ENCODE data around the gene PLPPR4.
A peak's percentile ranks its signal among the peaks of the same experiment; 100 is the strongest.
"Not testable (repeated sequence)": the region's sequence is repeated elsewhere in the genome, so short reads cannot be mapped to it uniquely, and the experiment has no call there.

Gene PLPPR4

GRCh38 chr1:99264201-99265021, at the start of gene PLPPR4:
PLPPR4 (plus strand) TSS chr1:99264492; CDS start chr1:99264594, 102 bp downstream.
- peak; percentile 46 for DNase-seq

- no peak for DNase-seq
Measured at GRCh38 chr1:99216956-99217355, 47.3 kb upstream of the PLPPR4 start.

DNA sequence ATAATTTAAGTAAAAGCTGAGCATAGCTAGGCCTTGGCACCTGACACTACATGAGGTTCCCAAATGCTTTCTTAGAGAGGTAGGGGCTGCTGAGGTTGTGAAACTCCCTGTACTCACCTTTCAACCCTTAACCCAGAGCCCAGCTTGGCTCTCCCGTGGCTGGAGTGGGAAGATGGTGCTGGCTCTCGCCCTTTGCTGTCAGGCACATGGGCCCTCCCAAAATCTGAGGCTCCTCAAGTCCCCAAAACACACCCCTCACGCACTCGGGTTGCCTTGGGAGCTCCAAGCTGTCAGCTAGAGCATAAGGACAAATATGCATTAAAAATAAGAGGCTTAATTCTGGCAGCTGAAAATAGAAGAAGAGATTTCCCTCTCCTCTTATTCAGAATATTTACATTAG, 46.7 kb upstream of the PLPPR4 start:
- DNase-seq, result no peak

DNA sequence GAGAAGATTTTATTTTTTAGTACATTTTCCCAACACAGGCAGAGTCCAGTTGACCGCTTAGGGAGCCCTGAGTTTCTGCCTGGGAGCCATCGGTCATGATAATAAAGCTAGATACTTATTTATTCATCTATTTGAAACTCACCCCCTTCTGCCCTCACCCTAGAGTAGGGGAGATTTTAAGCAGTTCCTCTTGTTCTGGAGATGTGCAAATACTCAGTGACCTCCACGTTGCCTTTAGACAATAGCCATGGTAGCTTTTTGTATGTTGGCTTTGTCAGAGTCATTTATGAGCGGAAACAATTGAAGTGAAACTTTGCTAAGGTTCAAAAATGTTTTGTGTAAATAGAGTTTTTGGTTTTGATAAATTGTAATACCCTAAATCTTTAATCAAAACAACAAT, 45.7 kb upstream of the PLPPR4 start:
- DNase-seq, result no peak

DNA sequence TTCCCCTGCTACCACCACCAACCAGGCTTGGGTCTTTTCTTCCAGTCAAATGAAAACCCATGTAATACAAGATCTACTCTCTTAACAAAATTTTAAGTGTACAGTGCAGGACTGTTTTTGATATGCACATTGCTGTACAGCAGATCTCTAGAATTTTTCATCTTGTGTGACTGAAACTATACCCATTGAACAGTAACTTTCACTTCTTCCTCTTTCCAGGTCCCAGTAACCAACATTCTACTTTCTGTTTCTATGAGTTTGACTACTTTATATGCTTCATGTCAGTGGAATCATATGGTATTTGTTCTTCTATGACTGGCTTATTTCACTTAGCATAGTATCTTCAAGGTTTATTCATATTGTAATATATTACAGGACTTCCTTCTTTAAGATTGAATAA, 45.3 kb upstream of the PLPPR4 start:
- no peak for DNase-seq

GRCh38 chr1:99227056-99227897, 37.0 kb upstream of the PLPPR4 start:
- DNase-seq, result no peak

- no peak for DNase-seq
Measured at GRCh38 chr1:99228153-99228552, 36.1 kb upstream of the PLPPR4 start.

- no peak for DNase-seq
Measured at GRCh38 chr1:99229122-99229521, 35.2 kb upstream of the PLPPR4 start.

DNA sequence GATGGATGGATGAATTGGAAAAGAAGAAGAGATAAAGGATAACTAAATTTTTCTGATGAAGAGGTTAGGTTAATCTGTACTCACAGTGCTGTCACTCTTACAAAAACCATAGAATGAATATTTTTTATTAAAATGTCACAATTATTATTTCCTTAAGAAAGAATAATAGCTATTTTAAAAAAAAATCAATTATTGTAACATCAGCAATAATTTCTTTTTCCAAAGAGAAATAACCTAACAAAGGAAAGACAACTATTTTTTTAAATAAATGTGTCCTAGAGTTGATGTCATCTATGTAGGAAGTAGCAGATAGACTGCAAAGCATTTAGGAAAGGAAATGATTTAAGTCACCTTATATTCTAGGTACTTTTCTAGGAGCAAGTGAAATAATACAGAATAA, 33.6 kb upstream of the PLPPR4 start:
- no peak for DNase-seq

GRCh38 chr1:99232172-99232571, 32.1 kb upstream of the PLPPR4 start:
- DNase-seq, result no peak

DNA sequence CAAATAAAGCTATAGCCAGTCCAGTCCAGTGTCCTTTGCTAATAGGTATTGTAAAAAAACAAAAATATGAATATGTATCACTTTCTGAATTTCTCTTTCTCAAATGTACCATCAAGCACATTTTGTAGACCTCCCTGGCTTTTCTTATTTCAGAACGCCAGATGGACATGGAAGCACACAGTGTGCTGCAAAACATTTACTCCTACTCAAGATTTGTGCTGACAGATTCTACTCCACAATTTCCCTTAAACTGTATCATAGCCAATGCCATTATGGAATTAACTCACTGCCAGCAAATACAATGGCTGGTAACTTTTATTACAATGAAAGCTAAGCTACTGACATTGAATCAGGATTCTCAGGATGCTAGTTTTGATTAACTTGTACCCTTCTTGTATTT, 30.8 kb upstream of the PLPPR4 start:
- DNase-seq, result no peak

DNA sequence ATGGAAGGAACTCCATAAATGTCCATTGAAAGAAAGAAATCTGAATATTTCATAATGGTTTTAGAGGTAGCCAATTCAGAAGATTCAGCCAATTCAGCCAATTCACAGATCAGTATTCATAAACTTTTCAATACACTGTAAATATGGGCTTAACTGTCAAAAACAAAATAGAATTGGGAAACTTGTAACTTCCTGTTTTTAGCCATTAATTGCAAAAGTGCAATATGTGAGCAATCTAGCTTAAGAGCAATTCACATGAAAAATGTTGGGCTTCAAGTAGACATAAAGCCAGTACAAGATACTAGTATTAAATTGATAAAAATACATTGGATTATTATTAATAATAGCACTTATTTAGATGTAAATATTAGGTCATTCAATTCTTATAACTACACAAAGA, 27.5 kb upstream of the PLPPR4 start:
- no peak for DNase-seq

DNA sequence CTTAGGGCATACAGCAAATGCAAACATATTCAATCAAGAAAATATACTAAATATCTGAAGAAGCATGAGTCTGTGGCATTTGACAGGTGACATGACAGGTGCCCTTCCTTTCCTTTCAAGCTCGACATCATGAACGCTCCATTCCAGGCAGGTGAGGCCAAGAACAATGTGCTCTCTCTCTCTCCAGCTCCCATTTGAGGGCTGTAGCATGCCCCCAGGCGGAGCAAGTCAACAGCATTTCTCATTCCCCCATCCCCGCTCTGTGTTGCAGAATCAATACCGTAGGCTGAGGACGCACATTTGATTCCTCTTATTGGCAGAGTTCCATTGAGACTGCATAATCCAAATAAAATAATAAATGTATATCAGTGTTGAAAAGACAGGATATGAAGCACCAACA, 24.6 kb upstream of the PLPPR4 start:
- DNase-seq, result peak; percentile 0

- DNase-seq, result no peak
Measured at GRCh38 chr1:99240621-99241020, 23.7 kb upstream of the PLPPR4 start.

DNA sequence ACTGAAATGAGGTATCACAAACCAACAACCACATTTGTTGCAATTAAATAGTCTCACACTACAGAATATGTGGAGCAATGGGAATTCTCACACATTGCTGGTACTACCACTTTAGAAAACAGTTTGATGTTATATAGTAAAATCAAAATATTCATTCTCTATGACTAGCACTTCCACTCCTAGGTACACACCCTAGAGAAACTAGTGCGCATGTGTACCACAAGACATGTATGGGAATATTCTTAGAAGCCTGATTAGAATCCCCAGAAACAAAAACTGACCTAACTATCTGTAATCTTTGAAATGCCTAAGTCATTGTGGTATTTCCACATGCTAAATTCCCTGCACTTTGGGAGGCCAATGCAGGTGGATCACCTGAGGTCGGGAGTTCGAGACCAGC, 18.1 kb upstream of the PLPPR4 start:
- no peak for DNase-seq

DNA sequence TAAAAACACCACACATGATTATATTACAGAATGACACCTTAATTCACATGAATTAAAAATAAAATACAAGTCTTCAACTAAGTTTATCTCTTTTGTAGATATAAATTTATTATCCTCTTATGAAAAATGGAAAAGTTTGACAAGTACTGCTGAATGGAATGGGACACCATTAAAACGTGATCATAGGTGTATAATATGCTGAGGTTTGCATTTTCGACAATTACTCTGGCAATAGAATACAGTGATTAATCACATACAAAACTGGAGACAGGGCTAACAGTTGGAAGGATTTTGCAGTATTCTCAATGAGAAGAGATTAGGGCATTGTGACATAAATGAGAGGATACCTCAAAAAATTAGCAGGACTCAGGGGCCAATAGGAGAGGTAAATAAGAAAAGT, 17.1 kb upstream of the PLPPR4 start:
- no peak for DNase-seq

DNA sequence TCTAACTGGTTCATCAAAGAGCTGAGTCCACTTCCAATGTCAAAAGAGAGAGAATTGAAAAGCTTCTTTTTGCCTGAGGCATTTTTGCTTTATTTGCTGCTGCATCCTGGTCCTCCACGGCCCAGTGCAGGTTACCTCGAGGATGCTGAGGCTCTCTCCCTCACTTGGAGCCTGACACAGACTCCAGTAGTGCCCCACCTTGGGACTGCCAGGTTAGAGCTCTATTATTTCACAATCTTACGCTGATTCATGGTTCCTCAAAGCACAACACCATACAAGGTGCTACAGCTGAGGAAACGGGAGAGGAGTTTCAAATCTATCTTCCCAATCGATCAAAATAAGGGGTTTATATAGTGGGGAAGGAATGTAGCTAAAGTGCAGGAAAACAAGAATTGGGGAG, 13.6 kb upstream of the PLPPR4 start:
- DNase-seq, result no peak

DNA sequence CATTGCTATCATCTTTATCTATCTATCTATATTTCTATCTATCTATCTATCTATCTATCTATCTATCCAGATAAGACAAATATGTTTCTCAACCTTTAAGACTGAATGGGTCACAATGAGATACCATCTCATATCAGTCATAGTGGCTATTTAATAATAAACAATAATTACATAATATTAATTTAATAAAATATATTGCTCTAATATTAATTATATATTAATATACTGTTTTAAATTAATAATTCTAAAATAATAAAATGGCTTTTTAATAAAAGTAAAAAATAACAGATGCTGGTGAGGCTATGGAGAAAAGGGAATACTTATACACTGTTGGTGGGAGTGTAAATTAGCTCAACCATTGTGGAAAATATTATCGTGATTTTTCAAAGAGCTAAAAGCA, 13.0 kb upstream of the PLPPR4 start:
- DNase-seq, result no peak

DNA sequence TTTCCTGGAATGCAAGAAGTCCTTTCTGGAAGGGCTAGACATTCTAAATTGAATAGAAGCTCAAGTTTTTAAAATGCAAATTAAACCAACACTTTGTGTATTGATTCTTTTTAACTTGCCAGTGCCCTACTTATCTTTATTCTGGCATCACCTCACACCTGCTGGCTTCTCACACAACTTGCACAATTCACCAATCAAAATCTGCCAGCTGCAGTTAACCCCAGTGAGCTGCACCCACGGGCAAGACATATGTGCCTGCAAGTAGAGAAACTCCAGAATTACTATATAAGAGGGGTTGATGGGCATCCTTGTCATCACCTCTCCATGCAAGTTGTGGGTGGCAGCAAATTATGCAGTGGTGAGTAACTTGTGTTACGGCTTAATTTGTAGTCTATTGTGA, 11.7 kb upstream of the PLPPR4 start:
- no peak for DNase-seq

GRCh38 chr1:99260402-99260801, 3.9 kb upstream of the PLPPR4 start:
- not testable (repeated sequence) for DNase-seq

DNA sequence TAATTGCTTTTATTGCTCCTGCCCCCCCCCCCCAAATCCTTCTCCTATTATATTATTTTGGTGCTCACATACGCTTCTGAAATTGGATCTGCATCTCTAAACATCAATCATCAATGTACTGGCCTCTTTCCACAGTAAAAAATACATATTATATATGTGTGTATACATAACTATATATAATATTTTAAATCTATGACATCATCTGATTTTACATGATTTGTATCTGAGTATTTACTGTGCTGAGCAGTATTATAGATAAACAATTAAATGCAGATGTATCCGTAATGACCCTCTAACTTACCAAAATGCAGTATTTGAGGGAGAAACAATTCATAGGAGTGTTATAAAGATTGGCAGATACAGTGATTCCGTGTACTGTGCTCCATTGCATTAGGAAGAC, 832 bp downstream of the PLPPR4 start:
- DNase-seq, result no peak

GRCh38 chr1:99266726-99267125, 2.4 kb downstream of the PLPPR4 start:
- no peak for DNase-seq

- DNase-seq, result no peak
Measured at GRCh38 chr1:99268021-99268420, 3.7 kb downstream of the PLPPR4 start.

DNA sequence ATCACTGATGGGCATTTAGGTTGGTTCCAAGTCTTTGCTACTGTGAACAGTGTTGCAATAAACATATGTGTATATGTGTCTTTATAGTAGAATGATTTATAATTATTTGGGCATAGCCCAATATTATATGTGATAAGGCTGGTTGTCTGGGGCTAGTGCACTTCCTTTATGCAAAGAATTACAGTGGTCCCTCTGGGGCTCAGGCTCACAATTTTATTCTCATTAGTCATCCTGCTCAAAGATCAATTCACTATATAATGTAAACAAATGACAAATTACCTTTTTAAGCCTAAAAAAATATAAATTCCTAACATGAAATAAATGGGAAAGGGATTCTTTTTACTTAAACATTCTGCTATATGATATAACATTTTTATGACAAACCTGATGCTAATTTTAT, 5.0 kb downstream of the PLPPR4 start:
- no peak for DNase-seq
